Neural progenitor cell (in vitro differentiated cells): ENCODE data around the gene TSPAN12. TPM values are rescaled to one million over a fixed set of nuclear protein-coding genes. Genes with fewer than 3 reads are reported as not detected.

Experiments
- DNase-seq: peaks from one replicate; pipeline ENCODE4 v3.0.0-alpha.2; 2016; ENCODE audit warnings: low spot score
- H2AFZ ChIP-seq: fragments of 200-600 bp; sonication (generic); replicated peaks from 2 replicates; pipeline ENCODE4 v1.6.1; 2016; ENCODE audit warnings: antibody characterized with exemption
- H3F3A ChIP-seq: fragments of 200-600 bp; sonication (generic); 2 replicates; pipeline ENCODE4 v1.6.1; 2016; ENCODE audit warnings: antibody characterized with exemption, low read depth
- H3K27ac ChIP-seq: fragments of 200-600 bp; sonication (generic); 2 replicates; pipeline ENCODE4 v1.5.1; 2016; ENCODE audit warnings: mild to moderate bottlenecking
- H3K27me3 ChIP-seq: fragments of 200-600 bp; sonication (generic); 2 replicates; pipeline ENCODE4 v1.6.1; 2016; ENCODE audit warnings: mild to moderate bottlenecking, moderate library complexity
- H3K36me3 ChIP-seq: fragments of 200-600 bp; sonication (generic); 2 replicates; pipeline ENCODE4 v1.5.1; 2016
- H3K4me1 ChIP-seq: fragments of 200-600 bp; sonication (generic); 2 replicates; pipeline ENCODE4 v1.6.1; 2016; ENCODE audit warnings: mixed run types
- H3K4me2 ChIP-seq: fragments of 200-600 bp; sonication (generic); 2 replicates; pipeline ENCODE4 v1.6.1; 2016
- H3K4me3 ChIP-seq: fragments of 200-600 bp; sonication (generic); 2 replicates; pipeline ENCODE4 v1.5.1; 2016
- H3K79me2 ChIP-seq: fragments of 200-600 bp; sonication (generic); 2 replicates; pipeline ENCODE4 v1.6.1; 2016; ENCODE audit warnings: low read depth
- H3K9ac ChIP-seq: fragments of 200-600 bp; sonication (generic); 2 replicates; pipeline ENCODE4 v1.6.1; 2016
- H3K9me3 ChIP-seq: fragments of 200-600 bp; sonication (generic); 2 replicates; pipeline ENCODE4 v1.5.1; 2016; ENCODE audit warnings: low read depth
- H4K20me1 ChIP-seq: fragments of 200-600 bp; sonication (generic); 2 replicates; pipeline ENCODE4 v1.6.1; 2016; ENCODE audit warnings: low read depth
- H3K27ac Mint-ChIP-seq: 3 replicates; pipeline ENCODE4 v1.8.0; 2021; ENCODE audit warnings: mixed read lengths
- H3K27me3 Mint-ChIP-seq: 2 replicates; pipeline ENCODE4 v1.8.0; 2022; ENCODE audit warnings: low read depth, mild to moderate bottlenecking, inconsistent platforms, moderate library complexity, mixed read lengths; ENCODE audit not compliant: insufficient read depth
- H3K36me3 Mint-ChIP-seq: 3 replicates; pipeline ENCODE4 v1.8.0; 2021; ENCODE audit warnings: mixed read lengths
- H3K4me1 Mint-ChIP-seq: 3 replicates; pipeline ENCODE4 v1.8.0; 2021; ENCODE audit warnings: mixed read lengths
- H3K4me3 Mint-ChIP-seq: 3 replicates; pipeline ENCODE4 v1.8.0; 2021; ENCODE audit warnings: mild to moderate bottlenecking, moderate library complexity, mixed read lengths
- H3K9me3 Mint-ChIP-seq: 3 replicates; pipeline ENCODE4 v1.8.0; 2020; ENCODE audit warnings: mixed read lengths
- EZH2 ChIP-seq: fragments of 200-600 bp; sonication (generic); IDR thresholded peaks from 2 replicates; pipeline ENCODE4 v1.6.1; 2017; ENCODE audit warnings: antibody characterized with exemption, mild to moderate bottlenecking, moderate library complexity
- EZH2phosphoT487 ChIP-seq: fragments of 200-600 bp; sonication (generic); IDR thresholded peaks from 2 replicates; pipeline ENCODE4 v1.6.1; 2017; ENCODE audit warnings: antibody characterized with exemption
- total RNA-seq: library from RNA; depleted of rRNA; stranded (reverse); fragments of >200 nt; gene quantifications from 2 replicates; pipeline ENCODE4 v1.2.3, GENCODE V29; 2015; ENCODE audit warnings: low replicate concordance
- TF ChIP-seq, protein P1 (sequence below): fragments of 200-600 bp; sonication (generic); IDR thresholded peaks from 2 replicates; pipeline ENCODE4 v1.5.1; 2017; ENCODE audit warnings: antibody characterized with exemption, mild to moderate bottlenecking

The TSPAN12 gene
- total RNA-seq, 1 donor from 2014 or later = 26.7 TPM

DNA sequence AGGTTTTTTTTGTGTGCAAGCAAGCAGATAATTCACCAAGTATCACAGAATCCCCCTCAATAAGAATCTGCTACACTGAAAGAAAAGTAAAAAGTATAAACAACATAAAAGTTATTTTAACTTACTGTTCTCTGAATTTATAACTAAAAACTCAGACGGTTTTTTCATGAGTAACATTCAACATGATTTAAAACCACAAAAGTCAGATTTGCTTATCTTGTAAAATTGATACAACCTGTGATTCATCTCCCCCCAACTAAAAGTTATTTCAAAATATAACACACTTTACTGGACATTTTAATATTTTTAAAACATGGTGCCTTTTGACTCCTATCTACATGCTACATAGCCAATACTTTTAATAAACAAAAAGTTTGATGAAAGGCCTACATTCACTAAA, 32.8 kb downstream of the TSPAN12 start:
- no peaks in the 10 kb centered on the region for H3K79me2 ChIP-seq
- TF ChIP-seq EZH2 (no peak), EZH2phosphoT487 (no peak)
- TF ChIP-seq, protein P1, sequence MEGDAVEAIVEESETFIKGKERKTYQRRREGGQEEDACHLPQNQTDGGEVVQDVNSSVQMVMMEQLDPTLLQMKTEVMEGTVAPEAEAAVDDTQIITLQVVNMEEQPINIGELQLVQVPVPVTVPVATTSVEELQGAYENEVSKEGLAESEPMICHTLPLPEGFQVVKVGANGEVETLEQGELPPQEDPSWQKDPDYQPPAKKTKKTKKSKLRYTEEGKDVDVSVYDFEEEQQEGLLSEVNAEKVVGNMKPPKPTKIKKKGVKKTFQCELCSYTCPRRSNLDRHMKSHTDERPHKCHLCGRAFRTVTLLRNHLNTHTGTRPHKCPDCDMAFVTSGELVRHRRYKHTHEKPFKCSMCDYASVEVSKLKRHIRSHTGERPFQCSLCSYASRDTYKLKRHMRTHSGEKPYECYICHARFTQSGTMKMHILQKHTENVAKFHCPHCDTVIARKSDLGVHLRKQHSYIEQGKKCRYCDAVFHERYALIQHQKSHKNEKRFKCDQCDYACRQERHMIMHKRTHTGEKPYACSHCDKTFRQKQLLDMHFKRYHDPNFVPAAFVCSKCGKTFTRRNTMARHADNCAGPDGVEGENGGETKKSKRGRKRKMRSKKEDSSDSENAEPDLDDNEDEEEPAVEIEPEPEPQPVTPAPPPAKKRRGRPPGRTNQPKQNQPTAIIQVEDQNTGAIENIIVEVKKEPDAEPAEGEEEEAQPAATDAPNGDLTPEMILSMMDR = no peak
- no peaks in the 10 kb centered on the region for H3F3A ChIP-seq
- no peak overlapping the region for H3K4me3 Mint-ChIP-seq
- no peaks in the 10 kb centered on the region for H3K27me3 ChIP-seq
- H3K27ac Mint-ChIP-seq = no peak overlapping the region
- H3K9me3 Mint-ChIP-seq = no peaks in the 10 kb centered on the region
- H2AFZ ChIP-seq = no peak overlapping the region
- H3K4me1 Mint-ChIP-seq = no peaks in the 10 kb centered on the region
- H3K27ac ChIP-seq = no peak overlapping the region
- no peak overlapping the region for H3K4me3 ChIP-seq
- no peak for DNase-seq
- H3K36me3 ChIP-seq = no peaks in the 10 kb centered on the region
- H3K4me1 ChIP-seq = no peaks in the 10 kb centered on the region
- no peaks in the 10 kb centered on the region for H3K9me3 ChIP-seq
- no peak overlapping the region for H3K4me2 ChIP-seq
- H3K9ac ChIP-seq = no peak overlapping the region
- peaks cover 9% of the 10 kb centered on the region for H3K36me3 Mint-ChIP-seq
- no peaks in the 10 kb centered on the region for H3K27me3 Mint-ChIP-seq
- no peaks in the 10 kb centered on the region for H4K20me1 ChIP-seq

DNA sequence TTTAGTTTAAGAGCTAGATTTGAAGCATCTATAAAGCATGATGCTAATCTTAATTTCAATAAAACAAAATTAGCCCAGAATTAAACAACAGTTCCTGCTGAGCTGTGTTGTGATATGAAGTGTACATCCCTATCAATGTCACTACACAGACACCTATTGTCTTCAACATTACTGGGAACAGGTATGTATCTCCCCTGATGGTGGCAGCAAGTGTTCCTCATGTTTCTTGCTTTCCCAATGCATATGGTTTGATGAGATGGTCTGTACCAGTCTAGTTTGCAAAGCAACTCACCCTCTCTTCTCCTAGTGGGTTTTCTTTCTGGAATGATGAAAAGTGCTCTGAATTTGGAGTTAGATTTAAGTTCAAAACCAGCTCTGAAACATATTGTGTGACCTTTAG, 38.1 kb downstream of the TSPAN12 start:
- no peaks in the 10 kb centered on the region for H3K4me1 ChIP-seq
- no peaks in the 10 kb centered on the region for H3K79me2 ChIP-seq
- H3K36me3 Mint-ChIP-seq = peaks cover 2% of the 10 kb centered on the region
- H3K27ac Mint-ChIP-seq = no peak overlapping the region
- H3K4me2 ChIP-seq = no peak overlapping the region
- H3K9ac ChIP-seq = no peak overlapping the region
- H3K4me3 Mint-ChIP-seq = no peak overlapping the region
- H3F3A ChIP-seq = no peaks in the 10 kb centered on the region
- TF ChIP-seq, protein P1 = no peak
- TF ChIP-seq EZH2phosphoT487 (no peak), EZH2 (no peak)
- H3K27me3 ChIP-seq = no peaks in the 10 kb centered on the region
- no peak overlapping the region for H3K4me3 ChIP-seq
- H3K27ac ChIP-seq = no peak overlapping the region
- no peaks in the 10 kb centered on the region for H3K4me1 Mint-ChIP-seq
- no peaks in the 10 kb centered on the region for H3K27me3 Mint-ChIP-seq
- DNase-seq = no peak
- no peaks in the 10 kb centered on the region for H3K9me3 ChIP-seq
- H2AFZ ChIP-seq = no peak overlapping the region
- H3K9me3 Mint-ChIP-seq = no peaks in the 10 kb centered on the region
- H3K36me3 ChIP-seq = no peaks in the 10 kb centered on the region
- H4K20me1 ChIP-seq = no peaks in the 10 kb centered on the region

DNA sequence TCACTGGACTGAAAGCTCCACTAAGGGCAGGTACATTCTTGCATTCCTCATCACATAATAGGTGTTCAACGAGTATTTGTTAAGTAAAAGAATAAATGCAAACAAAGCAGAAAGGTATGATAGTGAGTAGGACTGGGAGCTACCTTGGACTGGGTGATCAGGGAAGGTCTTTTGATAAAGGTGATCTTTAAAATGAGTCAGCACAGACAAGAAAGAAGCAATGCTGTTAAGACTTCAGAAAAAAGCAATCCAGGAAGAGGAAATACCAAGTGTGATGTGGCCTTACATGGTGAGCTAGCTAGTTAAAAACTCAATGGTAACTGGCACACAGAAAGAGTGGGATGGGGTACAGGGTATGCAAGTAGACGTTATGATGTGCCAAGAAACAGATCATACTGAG, 40.1 kb downstream of the TSPAN12 start:
- H3K4me1 ChIP-seq = no peaks in the 10 kb centered on the region
- no peaks in the 10 kb centered on the region for H3K36me3 ChIP-seq
- no peaks in the 10 kb centered on the region for H3K9me3 ChIP-seq
- no peaks in the 10 kb centered on the region for H3F3A ChIP-seq
- H3K4me1 Mint-ChIP-seq = no peaks in the 10 kb centered on the region
- peaks cover 2% of the 10 kb centered on the region for H3K36me3 Mint-ChIP-seq
- no peaks in the 10 kb centered on the region for H3K27me3 ChIP-seq
- H3K27me3 Mint-ChIP-seq = no peaks in the 10 kb centered on the region
- no peak overlapping the region for H3K4me3 ChIP-seq
- no peak overlapping the region for H3K27ac Mint-ChIP-seq
- H3K9ac ChIP-seq = no peak overlapping the region
- TF ChIP-seq, protein P1 = no peak
- TF ChIP-seq EZH2phosphoT487 (no peak), EZH2 (no peak)
- no peak for DNase-seq
- no peak overlapping the region for H3K4me3 Mint-ChIP-seq
- no peaks in the 10 kb centered on the region for H4K20me1 ChIP-seq
- H3K4me2 ChIP-seq = no peak overlapping the region
- no peak overlapping the region for H2AFZ ChIP-seq
- H3K79me2 ChIP-seq = no peaks in the 10 kb centered on the region
- no peaks in the 10 kb centered on the region for H3K9me3 Mint-ChIP-seq
- no peak overlapping the region for H3K27ac ChIP-seq
